HG03097 (cell line): Measurements from ENCODE around the gene THSD7B.

ENCODE experiments used
- ATAC-seq: cut with Tn5 transposase; IDR thresholded peaks from one replicate; pipeline ENCODE4 v1.9.1; 2021; ENCODE audit not compliant: unreplicated experiment, low FRiP score

THSD7B gene

GRCh38 chr2:137336067-137336466 is 570.7 kb downstream of the THSD7B start:
- no peak for ATAC-seq

DNA sequence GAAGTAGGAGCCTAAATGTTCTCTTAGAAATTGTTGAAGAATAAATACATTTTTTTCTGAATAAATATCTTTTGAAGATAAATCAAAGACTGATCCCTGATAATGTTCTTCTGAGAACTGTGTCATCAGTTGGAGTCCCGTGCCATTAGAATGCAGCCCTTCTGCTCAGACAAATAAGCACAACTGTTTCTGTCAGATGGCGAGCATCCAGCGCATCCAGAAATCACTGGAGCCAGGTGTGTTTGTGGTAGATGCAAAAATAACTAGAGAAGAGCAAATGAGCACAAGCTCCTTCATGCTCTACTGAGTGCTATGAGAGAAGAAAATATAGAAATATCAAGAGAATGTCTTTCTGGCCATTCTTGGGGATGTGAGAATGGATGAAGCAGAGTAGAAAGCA is 573.7 kb downstream of the THSD7B start:
- ATAC-seq = no peak

- ATAC-seq = no peak
Measured at GRCh38 chr2:137345994-137346393, 580.6 kb downstream of the THSD7B start.

DNA sequence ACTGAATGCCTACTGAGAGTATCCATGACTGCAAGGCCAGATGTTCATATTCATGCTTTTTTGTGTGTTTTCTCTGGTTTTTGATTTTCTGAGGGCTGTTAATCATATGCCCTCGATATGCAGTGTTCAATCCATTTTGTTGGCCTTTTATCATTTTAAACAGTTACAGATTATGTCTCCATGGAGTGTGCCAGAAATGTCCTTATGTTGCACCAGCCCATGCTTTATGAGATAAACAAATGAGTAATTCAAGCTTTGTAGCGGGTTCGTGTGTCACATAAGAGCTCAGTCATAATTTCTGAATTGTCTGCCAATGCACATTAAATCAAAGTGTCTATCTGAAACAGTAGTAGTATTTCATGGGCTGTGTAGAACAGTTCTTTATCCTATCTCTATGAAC is 583.0 kb downstream of the THSD7B start:
- ATAC-seq = no peak

DNA sequence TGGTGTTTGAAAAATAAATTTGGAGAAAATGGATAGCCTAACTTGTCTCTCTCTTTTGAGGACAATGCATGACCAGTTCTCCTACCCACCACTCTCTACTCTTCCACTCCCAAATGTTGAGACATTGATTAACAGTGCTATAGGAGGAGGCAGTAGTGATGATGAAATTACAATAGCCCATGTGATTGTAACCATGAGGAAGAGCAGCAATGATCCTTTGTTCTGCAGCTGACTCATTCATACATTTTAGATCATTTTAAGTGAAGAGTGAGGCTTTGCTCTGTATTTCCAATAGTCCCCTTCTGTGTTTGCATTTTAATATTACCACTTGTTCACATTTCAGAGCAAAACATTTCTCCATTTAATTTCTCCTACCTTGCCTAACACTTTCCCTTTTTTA is 592.3 kb downstream of the THSD7B start:
- no peak for ATAC-seq

DNA sequence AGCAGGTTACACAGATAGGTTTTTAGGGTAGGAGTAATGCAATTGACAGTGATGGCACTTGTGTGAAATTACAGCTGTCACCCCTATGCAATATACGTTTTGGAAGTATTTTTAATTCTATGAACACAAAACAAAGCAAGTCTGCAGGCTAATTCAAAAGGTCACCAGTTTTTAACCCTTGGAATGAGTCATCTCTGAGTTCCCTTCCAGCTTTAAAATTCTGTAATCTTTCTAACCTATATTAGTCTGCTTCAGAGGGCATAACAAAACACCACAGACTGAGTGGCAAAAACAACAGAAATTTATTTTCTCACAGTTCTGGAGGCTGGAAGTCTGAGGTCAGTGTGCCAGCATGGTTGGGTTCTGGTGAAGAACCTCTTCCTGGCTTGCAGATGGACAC is 602.0 kb downstream of the THSD7B start:
- no peak for ATAC-seq

GRCh38 chr2:137369106-137369505 is 603.8 kb downstream of the THSD7B start:
- no peak for ATAC-seq

DNA sequence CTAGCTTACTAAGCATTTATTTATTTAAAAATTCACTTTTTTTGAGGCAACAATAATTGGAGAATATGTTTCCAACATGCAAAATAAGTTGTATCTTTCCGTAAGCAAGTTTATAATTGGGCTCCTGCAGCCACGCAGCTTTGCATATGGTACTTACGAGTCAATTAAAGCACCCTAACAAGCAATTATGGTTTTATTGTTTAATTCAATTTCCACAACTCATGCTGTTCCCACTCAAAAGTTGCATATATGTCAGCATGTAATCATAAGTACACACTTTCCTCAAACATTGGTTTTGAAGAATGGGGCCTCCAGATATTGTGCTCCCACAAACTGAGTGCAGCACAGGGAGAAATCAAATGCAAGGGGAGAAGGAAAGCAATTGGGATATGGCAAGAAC is 613.8 kb downstream of the THSD7B start:
- ATAC-seq = no peak

- no peak for ATAC-seq
Measured at GRCh38 chr2:137380610-137381009, 615.3 kb downstream of the THSD7B start.

DNA sequence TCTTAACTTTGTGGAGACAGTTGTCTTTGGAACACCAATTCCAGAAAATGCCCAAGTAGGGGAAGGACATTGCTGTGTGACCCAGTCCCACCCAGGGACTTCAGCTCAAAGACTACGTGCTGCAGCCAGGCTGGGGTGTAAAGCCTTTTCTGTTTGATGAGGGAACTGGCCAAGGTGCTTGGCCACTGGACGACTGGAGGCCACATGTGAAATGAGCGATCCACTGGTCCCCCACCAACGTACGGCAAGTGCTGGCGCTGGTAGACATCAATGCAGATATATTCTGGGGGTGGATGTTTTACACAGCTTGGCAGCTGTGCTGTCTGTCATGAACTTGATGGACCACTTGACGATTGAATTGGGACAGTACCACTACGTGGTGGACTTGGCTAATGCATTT is 616.4 kb downstream of the THSD7B start:
- no peak for ATAC-seq

- ATAC-seq = no peak
Measured at GRCh38 chr2:137383391-137383790, 618.0 kb downstream of the THSD7B start.

DNA sequence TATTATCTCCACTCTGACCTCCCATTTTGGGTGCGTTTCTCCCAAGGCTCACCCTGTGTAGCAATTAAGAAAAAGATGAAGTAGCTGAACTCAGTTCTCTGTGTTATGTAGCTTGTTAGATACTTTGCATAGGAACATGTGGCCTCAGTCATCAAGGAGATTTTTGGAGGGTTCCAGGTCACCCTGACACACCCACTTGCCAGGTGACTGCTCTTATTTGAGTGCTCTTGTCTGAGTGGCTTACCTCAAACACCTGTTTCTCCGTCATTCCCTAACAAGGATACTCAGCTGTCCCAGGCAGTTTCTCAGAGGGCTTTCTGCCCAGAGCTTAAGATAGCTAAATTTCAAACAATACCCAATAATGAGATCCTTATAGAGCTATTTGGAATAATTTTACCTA is 621.7 kb downstream of the THSD7B start:
- ATAC-seq = no peak

DNA sequence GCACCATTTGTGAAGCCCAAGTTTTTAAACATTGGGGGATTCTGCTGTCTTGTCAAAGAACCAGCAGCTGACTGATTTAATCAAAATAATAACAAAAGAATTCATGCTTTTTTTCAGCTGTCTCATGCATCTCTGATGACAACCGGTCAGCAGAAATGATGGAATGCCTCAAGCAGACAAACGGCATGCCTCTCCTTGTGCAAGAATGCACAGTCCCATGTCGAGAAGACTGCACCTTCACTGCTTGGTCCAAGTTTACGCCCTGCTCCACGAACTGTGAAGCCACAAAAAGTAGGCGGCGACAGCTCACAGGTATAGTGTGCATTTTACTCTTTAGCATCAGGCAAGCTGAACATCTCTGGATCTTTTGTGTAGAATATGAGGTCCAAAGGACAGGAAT is 640.2 kb downstream of the THSD7B start:
- ATAC-seq = no peak

- no peak for ATAC-seq
Measured at GRCh38 chr2:137411585-137411984, 646.2 kb downstream of the THSD7B start.

- ATAC-seq = no peak
Measured at GRCh38 chr2:137420744-137421143, 655.4 kb downstream of the THSD7B start.

DNA sequence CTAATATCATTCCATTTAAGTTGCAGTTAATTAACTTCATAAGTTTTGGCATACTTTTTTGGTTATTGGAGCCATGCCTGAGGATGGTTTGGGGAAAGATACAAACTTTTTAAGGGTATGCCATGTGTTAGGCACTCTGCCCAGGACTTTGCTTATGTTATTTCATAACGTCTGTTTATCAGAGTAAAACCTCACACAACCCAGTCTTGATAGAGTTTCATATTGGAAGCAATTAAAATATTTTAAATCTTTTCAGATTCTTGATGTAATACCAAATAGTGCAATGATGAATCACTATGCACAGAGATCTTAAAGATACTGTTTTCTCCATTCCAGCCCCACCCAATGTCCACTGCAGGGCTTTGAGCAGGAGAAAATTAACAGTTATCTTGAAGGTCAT is 669.8 kb downstream of the THSD7B start:
- ATAC-seq = no peak

GRCh38 chr2:137437386-137437785 is 672.0 kb downstream of the THSD7B start:
- no peak for ATAC-seq

GRCh38 chr2:137444970-137445369 is 679.6 kb downstream of the THSD7B start:
- no peak for ATAC-seq

- no peak for ATAC-seq
Measured at GRCh38 chr2:137449454-137449853, 684.1 kb downstream of the THSD7B start.

DNA sequence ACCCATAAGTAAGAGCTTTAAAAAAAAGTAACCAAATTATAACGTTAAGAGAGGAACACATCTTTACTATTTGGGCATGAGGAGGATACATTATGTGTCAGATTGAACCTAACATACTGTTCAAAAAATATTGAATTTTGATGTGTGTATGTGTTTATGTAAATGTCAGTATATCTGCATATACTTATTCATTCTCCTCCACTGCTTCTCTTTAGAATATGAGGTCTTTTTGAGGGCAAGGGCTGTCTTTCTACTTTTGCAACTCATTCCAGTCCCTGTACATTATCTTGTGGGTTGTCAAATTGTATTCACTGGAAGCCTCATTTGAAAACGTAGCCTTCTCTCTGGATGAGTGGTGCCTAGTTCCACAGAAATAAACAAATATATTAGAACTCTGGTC is 689.5 kb downstream of the THSD7B start:
- no peak for ATAC-seq

GRCh38 chr2:137467246-137467862 is 702.0 kb downstream of the THSD7B start:
- peak; percentile 81 for ATAC-seq

GRCh38 chr2:137493261-137493660 is 727.9 kb downstream of the THSD7B start:
- no peak for ATAC-seq

DNA sequence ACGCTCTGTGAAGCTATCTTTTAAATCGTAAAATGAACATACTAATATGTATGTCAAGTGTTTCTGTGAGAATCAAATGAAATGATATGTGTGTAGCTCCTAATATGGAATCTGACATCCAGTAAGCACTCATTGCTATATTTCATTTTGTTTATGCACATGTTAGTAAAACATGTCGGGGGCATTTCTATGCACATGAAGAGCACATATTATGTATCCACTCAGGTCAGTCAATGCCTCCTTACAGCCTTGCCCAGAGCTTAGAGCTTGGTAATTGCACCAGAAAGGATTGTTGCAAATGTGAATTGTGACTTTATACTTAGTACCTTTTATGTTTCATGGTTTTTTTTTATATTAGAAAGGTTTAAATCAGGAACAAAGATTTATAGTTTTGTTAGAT is 735.3 kb downstream of the THSD7B start:
- ATAC-seq = no peak
